HepG2 (cell line): ENCODE results near the gene CLEC18B. TPM values are rescaled to one million over a fixed set of nuclear protein-coding genes. Genes with fewer than 3 reads are reported as not detected.

Source experiments
- ATF2 ChIP-seq: sonication (generic); formaldehyde crosslinking; IDR thresholded peaks from 2 replicates; pipeline ENCODE4 v1.4.0; 2020; ENCODE audit warnings: missing genetic modification reagents
- ATF7 ChIP-seq, 2 experiments: fragments of 450-650 bp in 1 of 2; sonication (generic) in 1 of 2; formaldehyde crosslinking in 1 of 2; IDR thresholded peaks; 2 replicates each; pipeline versions ENCODE4 v1.4.0 to v1.6.1; 2016 to 2020; ENCODE audit warnings: antibody characterized with exemption in 1 of 2, mild to moderate bottlenecking in 1 of 2, missing genetic modification reagents in 1 of 2
- BRCA1 ChIP-seq: sonication (generic); formaldehyde crosslinking; IDR thresholded peaks from 2 replicates; pipeline ENCODE4 v1.4.0; 2020; ENCODE audit warnings: missing genetic modification reagents
- CREB1 ChIP-seq, 2 experiments: fragments of 450-650 bp in 1 of 2; IDR thresholded peaks; 2 replicates each; pipeline ENCODE4 v1.6.1; 2016 to 2017; ENCODE audit warnings: control low read depth in 1 of 2, mild to moderate bottlenecking in 1 of 2, missing compliant biosample characterization in 1 of 2, missing genetic modification characterization in 1 of 2
- CREM ChIP-seq, 2 experiments: sonication (generic) in 1 of 2; formaldehyde crosslinking in 1 of 2; IDR thresholded peaks; 2 replicates each; pipeline versions ENCODE4 v1.4.0 to v1.6.1; 2016 to 2020; ENCODE audit warnings: antibody characterized with exemption in 1 of 2, mild to moderate bottlenecking in 1 of 2, missing genetic modification reagents in 1 of 2
- DMAP1 ChIP-seq: IDR thresholded peaks from 2 replicates; pipeline ENCODE4 v1.6.1; 2016
- ERF ChIP-seq: IDR thresholded peaks from 2 replicates; pipeline ENCODE4 v1.6.1; 2018; ENCODE audit warnings: missing biosample characterization, missing genetic modification reagents
- GPN1 ChIP-seq: sonication (generic); formaldehyde crosslinking; IDR thresholded peaks from 2 replicates; pipeline ENCODE4 v1.5.1; 2020; ENCODE audit warnings: missing genetic modification reagents, borderline replicate concordance
- HMG20B ChIP-seq: conservative IDR thresholded peaks from 2 replicates; pipeline ENCODE4 v1.6.1; 2016; ENCODE audit warnings: missing genetic modification reagents, missing compliant biosample characterization
- NFKBIZ ChIP-seq: IDR thresholded peaks from 2 replicates; pipeline ENCODE4 v1.6.1; 2018; ENCODE audit warnings: missing genetic modification reagents, missing compliant biosample characterization
- NR2F1 ChIP-seq, 2 experiments: fragments of 450-650 bp in 1 of 2; formaldehyde crosslinking in 1 of 2; IDR thresholded peaks; 2 replicates each; pipeline versions ENCODE4 v1.5.0 to v1.6.1; 2016 to 2020; ENCODE audit warnings: mild to moderate bottlenecking in 1 of 2, missing compliant biosample characterization in 1 of 2, missing genetic modification reagents in 1 of 2, moderate library complexity in 1 of 2
- RAD51 ChIP-seq: fragments of 450-650 bp; IDR thresholded peaks from 2 replicates; pipeline ENCODE4 v1.6.1; 2016; ENCODE audit warnings: borderline replicate concordance
- RCOR2 ChIP-seq: IDR thresholded peaks from 2 replicates; pipeline ENCODE4 v1.6.1; 2016; ENCODE audit warnings: missing biosample characterization, missing genetic modification reagents
- ZBTB20 ChIP-seq: sonication (generic); formaldehyde crosslinking; IDR thresholded peaks from 2 replicates; pipeline ENCODE4 v1.8.1; 2023; ENCODE audit warnings: missing genetic modification reagents, low read depth, mild to moderate bottlenecking, borderline replicate concordance
- ZFP82 ChIP-seq: sonication (generic); formaldehyde crosslinking; IDR thresholded peaks from 2 replicates; pipeline ENCODE4 v1.5.1; 2020; ENCODE audit warnings: mild to moderate bottlenecking, missing genetic modification reagents, borderline replicate concordance
- ZNF138 ChIP-seq: sonication (generic); formaldehyde crosslinking; IDR thresholded peaks from 2 replicates; pipeline ENCODE4 v1.5.0; 2020; ENCODE audit warnings: mild to moderate bottlenecking, low read depth, missing genetic modification reagents
- ZNF205 ChIP-seq: IDR thresholded peaks from 2 replicates; pipeline ENCODE4 v1.6.1; 2018; ENCODE audit warnings: missing biosample characterization, missing genetic modification reagents
- ZNF264 ChIP-seq: sonication (generic); formaldehyde crosslinking; IDR thresholded peaks from 2 replicates; pipeline ENCODE4 v1.4.0; 2020; ENCODE audit warnings: missing genetic modification reagents
- ZNF331 ChIP-seq: sonication (generic); formaldehyde crosslinking; IDR thresholded peaks from 2 replicates; pipeline ENCODE4 v1.4.0; 2020; ENCODE audit warnings: missing genetic modification reagents
- ZNF749 ChIP-seq: sonication (generic); formaldehyde crosslinking; IDR thresholded peaks from 2 replicates; pipeline ENCODE4 v1.8.0; 2022; ENCODE audit warnings: mild to moderate bottlenecking, missing genetic modification reagents, moderate library complexity, borderline replicate concordance
- ZSCAN29 ChIP-seq: sonication (generic); formaldehyde crosslinking; conservative IDR thresholded peaks from 2 replicates; pipeline ENCODE4 v1.4.0; 2020; ENCODE audit warnings: mild to moderate bottlenecking, missing genetic modification reagents
- polyA plus RNA-seq, 8 experiments: library from polyadenylated mRNA; depleted of rRNA in 3 of 8; stranded (reverse) in 7 of 8; unstranded in 1 of 8; fragments of >200 nt; fragmentation: Illumina TruSeq in 4 of 8; extraction: Trizol in 4 of 8; gene quantifications; 2 replicates each; pipeline versions ENCODE4 v1.2.1 to v1.2.3, GENCODE V29; 2011 to 2016; ENCODE audit warnings: low read depth in 4 of 8, missing spikeins in 1 of 8, mixed read lengths in 1 of 8; ENCODE audit not compliant: insufficient read depth in 1 of 8
- total RNA-seq, 5 experiments: library from RNA; depleted of rRNA; stranded (reverse); fragments of >200 nt; fragmentation: Illumina TruSeq; extraction: Trizol; gene quantifications; 2 replicates each; pipeline ENCODE4 v1.2.3, GENCODE V29; 2016; ENCODE audit warnings: low read depth in 1 of 5

The CLEC18B gene
- total and polyA plus RNA-seq, 2 of the 13 experiments (the other 11 are each of a cell fraction or from before 2014, with no cell fraction given): 0.31 to 1.1 TPM

GRCh38 chr16:74455619-74456289 lies 34.5 kb upstream of the CLEC18B start (continued):
- TF ChIP-seq GPN1 (no peak), CREM (IDR thresholded peaks at IDR 0.05) (peak; percentile 55), CREM (CRISPR knock-in tag; IDR thresholded peaks at IDR 0.05) (no peak), NR2F1 (CRISPR knock-in tag; IDR thresholded peaks at IDR 0.05) (peak; percentile 37 to 49; a peak in 2 of 4 replicates), ZSCAN29 (no peak), CREB1 (IDR thresholded peaks at IDR 0.05) (peak; percentile 46; the same call in 1 of the 2 replicates), CREB1 (CRISPR knock-in tag; IDR thresholded peaks at IDR 0.05) (peak; percentile 74), ZBTB20 (CRISPR knock-in tag) (peak; percentile 61; the same call in 1 of the 2 replicates), RAD51 (no peak), ZNF264 (CRISPR knock-in tag) (peak; percentile 37; the same call in 1 of the 2 replicates), ZFP82 (CRISPR knock-in tag) (no peak), BRCA1 (CRISPR knock-in tag) (no peak), NFKBIZ (CRISPR knock-in tag) (0 out of 2 replicates have a peak, but pooled peaks have one; percentile 43), ATF2 (CRISPR knock-in tag) (peak; percentile 81; the same call in 1 of the 2 replicates), RCOR2 (CRISPR knock-in tag) (peak; percentile 80; the same call in 1 of the 2 replicates), ZNF138 (CRISPR knock-in tag) (no peak), ATF7 (IDR thresholded peaks at IDR 0.05) (0 out of 2 replicates have a peak, but pooled peaks have one; percentile 3), ATF7 (CRISPR knock-in tag; IDR thresholded peaks at IDR 0.05) (no peak), DMAP1 (CRISPR knock-in tag) (no peak), HMG20B (CRISPR knock-in tag) (0 out of 2 replicates have a peak, but pooled peaks have one; percentile 21), ZNF205 (CRISPR knock-in tag) (no peak), ZNF331 (CRISPR knock-in tag) (peak; percentile 24; the same call in 1 of the 2 replicates), ERF (0 out of 2 replicates have a peak, but pooled peaks have one; percentile 28), ZNF749 (CRISPR knock-in tag) (no peak)
- TF ChIP-seq, all 625 proteins: peak for 77
